Measurements from ENCODE around the gene CTNNA2.
A peak's percentile ranks its signal among the peaks of the same experiment; 100 is the strongest.
"Not testable (repeated sequence)": the region's sequence is repeated elsewhere in the genome, so short reads cannot be mapped to it uniquely, and the experiment has no call there.

CTNNA2 gene

GRCh38 chr2:79996709-79997108 is 483.9 kb downstream of the CTNNA2 start:
- no peak for DNase-seq

- no peak for DNase-seq
Observed at GRCh38 chr2:80001701-80002101, 488.9 kb downstream of the CTNNA2 start.

- no peak for DNase-seq
Observed at GRCh38 chr2:80002112-80002511, 489.3 kb downstream of the CTNNA2 start.

GRCh38 chr2:80002568-80003157 is 489.8 kb downstream of the CTNNA2 start:
- no peak for DNase-seq

- no peak for DNase-seq
Observed at GRCh38 chr2:80007777-80008503, 495.1 kb downstream of the CTNNA2 start.

GRCh38 chr2:80008596-80008995 is 495.7 kb downstream of the CTNNA2 start:
- DNase-seq, result no peak

- no peak for DNase-seq
Observed at GRCh38 chr2:80009211-80009610, 496.4 kb downstream of the CTNNA2 start.

- DNase-seq, result no peak
Observed at GRCh38 chr2:80012061-80012460, 499.2 kb downstream of the CTNNA2 start.

GRCh38 chr2:80014637-80015036 is 501.8 kb downstream of the CTNNA2 start:
- no peak for DNase-seq

- DNase-seq, result no peak
Observed at GRCh38 chr2:80016171-80016570, 503.3 kb downstream of the CTNNA2 start.

GRCh38 chr2:80019571-80020460 is 507.0 kb downstream of the CTNNA2 start:
- DNase-seq, result peak; percentile 22

GRCh38 chr2:80022018-80022417 is 509.2 kb downstream of the CTNNA2 start:
- DNase-seq, result no peak

- DNase-seq, result no peak
Observed at GRCh38 chr2:80026040-80026729, 513.3 kb downstream of the CTNNA2 start.

GRCh38 chr2:80028051-80028450 is 515.2 kb downstream of the CTNNA2 start:
- no peak for DNase-seq

- no peak for DNase-seq
Observed at GRCh38 chr2:80028584-80028983, 515.7 kb downstream of the CTNNA2 start.

GRCh38 chr2:80030135-80030534 is 517.3 kb downstream of the CTNNA2 start:
- DNase-seq, result no peak

GRCh38 chr2:80032684-80033083 is 519.8 kb downstream of the CTNNA2 start:
- not testable (repeated sequence) for DNase-seq

- DNase-seq, result no peak
Observed at GRCh38 chr2:80035749-80036285, 523.0 kb downstream of the CTNNA2 start.

- DNase-seq, result no peak
Observed at GRCh38 chr2:80037310-80037709, 524.5 kb downstream of the CTNNA2 start.

GRCh38 chr2:80040226-80040625 is 527.4 kb downstream of the CTNNA2 start:
- no peak for DNase-seq

- DNase-seq, result no peak
Observed at GRCh38 chr2:80042635-80043034, 529.8 kb downstream of the CTNNA2 start.

- no peak for DNase-seq
Observed at GRCh38 chr2:80048296-80048695, 535.4 kb downstream of the CTNNA2 start.

GRCh38 chr2:80050246-80050645 is 537.4 kb downstream of the CTNNA2 start:
- DNase-seq, result no peak

Data from NCI-H146 (cell line).